ENCODE results near the gene ATP6V1G1.
"Not testable (repeated sequence)": the region's sequence is repeated elsewhere in the genome, so short reads cannot be mapped to it uniquely, and the experiment has no call there.

DNA sequence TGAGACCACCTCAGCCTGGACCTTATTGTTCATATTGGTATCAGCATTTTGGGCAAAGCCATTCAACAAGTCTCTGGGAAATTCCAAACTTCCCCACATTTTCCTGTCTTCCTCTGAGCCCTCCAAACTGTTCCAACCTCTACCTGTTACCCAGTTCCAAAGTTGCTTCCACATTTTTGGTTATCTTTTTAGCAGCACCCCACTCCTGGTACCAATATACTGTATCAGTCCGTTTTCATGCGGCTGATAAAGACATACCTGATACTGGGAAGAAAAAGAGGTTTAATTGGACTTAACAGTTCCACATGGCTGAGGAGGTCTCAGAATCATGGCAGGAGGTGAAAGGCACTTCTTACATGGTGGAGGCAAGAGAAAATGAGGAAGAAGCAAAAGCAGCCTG is 14.2 kb downstream of the ATP6V1G1 start:
- not testable (repeated sequence) for TF ChIP-seq POLR2A (IDR thresholded peaks at IDR 0.05)
- TF ChIP-seq, protein P1, sequence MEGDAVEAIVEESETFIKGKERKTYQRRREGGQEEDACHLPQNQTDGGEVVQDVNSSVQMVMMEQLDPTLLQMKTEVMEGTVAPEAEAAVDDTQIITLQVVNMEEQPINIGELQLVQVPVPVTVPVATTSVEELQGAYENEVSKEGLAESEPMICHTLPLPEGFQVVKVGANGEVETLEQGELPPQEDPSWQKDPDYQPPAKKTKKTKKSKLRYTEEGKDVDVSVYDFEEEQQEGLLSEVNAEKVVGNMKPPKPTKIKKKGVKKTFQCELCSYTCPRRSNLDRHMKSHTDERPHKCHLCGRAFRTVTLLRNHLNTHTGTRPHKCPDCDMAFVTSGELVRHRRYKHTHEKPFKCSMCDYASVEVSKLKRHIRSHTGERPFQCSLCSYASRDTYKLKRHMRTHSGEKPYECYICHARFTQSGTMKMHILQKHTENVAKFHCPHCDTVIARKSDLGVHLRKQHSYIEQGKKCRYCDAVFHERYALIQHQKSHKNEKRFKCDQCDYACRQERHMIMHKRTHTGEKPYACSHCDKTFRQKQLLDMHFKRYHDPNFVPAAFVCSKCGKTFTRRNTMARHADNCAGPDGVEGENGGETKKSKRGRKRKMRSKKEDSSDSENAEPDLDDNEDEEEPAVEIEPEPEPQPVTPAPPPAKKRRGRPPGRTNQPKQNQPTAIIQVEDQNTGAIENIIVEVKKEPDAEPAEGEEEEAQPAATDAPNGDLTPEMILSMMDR (IDR thresholded peaks at IDR 0.05) = not testable (repeated sequence)

All from upper lobe of left lung (tissue), 4 donors.